Midbrain (tissue), 1 donor: ENCODE data around the gene NRP2.

Experiments used
- DNase-seq: peaks from one replicate; lab custom pipeline; 2025; lab: John Stamatoyannopoulos, UW

Gene NRP2

GRCh38 chr2:205803500-205803899 is 121.2 kb downstream of the NRP2 start:
- DNase-seq: no peak

DNA sequence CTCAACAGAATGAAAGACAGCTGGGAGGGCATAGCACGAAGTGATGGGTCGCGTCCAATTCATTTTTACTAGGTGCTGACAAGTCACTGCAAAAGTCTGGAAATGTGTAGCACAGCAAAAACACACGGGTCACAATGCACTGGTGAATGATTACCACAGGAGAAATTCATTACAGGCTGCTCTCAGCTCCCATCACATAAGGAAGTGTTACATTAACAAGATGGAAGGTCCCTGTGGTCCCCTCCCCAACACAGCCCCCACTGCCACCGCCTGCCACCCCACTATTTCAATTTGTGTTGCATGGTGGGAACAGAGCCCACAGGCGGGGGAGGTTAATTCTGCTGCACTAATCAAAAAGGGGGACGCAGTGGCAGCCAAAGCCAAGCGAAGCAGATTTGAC is 122.8 kb downstream of the NRP2 start:
- DNase-seq: no peak

- no peak for DNase-seq
Observed at GRCh38 chr2:205806143-205806905, 124.0 kb downstream of the NRP2 start.

- DNase-seq: no peak
Observed at GRCh38 chr2:205807229-205807628, 124.9 kb downstream of the NRP2 start.

DNA sequence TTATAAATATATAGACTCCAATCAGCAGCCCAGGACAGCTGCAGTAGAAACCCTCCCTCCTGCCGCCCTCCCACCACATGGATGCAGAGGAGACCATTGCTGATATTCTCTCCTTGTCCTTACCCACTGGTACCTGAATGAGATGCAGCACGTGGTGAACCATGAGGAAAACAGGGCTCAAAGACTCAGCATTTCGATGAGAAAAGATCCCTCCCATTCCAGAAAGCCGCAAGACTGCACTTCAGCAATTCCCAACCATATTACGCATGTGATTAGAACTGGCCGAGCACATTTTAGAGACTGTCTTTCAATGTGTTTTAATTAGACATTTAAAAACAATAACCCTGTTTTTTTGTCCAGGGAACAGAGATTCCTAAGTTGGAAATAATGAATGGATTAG is 125.5 kb downstream of the NRP2 start:
- no peak for DNase-seq

- DNase-seq: no peak
Observed at GRCh38 chr2:205808486-205809121, 126.3 kb downstream of the NRP2 start.

GRCh38 chr2:205811387-205811786 is 129.1 kb downstream of the NRP2 start:
- DNase-seq: no peak

DNA sequence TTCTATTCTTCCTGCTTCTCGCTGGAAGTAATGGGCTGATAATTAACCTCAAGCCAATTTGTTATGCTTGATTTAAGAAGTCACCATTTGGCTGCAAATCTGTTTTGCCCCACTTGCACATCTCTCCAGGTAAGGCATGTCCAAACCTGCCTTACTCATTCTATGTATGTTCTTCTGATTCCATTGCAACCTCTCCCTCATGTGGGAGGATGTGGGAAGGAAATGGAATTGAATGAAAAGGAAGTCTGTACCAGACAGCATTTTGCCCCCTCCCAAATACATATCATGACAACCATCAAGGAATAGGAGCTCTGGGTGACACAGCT is 131.7 kb downstream of the NRP2 start:
- no peak for DNase-seq

GRCh38 chr2:205815673-205816072 is 133.4 kb downstream of the NRP2 start:
- DNase-seq: no peak

DNA sequence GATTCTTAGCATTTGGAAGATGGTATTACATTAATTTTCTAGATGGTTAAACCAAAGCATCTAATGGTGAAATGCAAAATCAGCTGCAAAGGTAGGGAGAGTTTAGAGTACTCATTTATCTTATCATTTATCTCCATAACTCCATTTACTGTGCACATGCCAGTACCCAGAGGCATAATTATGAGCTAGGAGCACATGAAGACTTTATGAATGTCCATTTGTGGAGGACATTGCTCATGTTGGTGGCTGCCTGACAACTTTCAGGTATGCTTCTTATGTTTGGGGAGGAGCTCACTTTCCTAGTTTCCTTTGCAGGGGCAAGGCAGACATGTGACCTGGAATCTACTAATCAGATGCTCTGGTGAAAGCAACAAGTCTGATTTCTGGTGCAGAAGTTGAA is 134.0 kb downstream of the NRP2 start:
- DNase-seq: no peak

DNA sequence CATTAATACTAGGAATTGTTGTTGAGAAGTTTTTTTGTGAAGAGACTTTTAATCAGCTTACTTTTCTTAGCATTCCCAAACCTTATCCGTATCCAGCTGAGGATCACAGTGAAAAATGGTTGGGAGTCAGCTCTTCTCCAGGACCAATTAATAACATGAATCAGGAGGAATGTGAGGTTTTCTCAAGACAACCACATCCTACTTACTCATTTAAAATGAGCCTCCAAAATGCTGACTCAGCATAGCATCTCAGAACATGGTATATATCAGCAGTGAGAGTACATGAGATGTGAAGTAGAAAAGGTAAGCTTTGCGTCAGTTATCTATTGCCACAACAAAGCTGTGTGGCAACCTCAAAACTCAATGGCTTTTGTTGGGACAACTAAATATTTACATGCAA is 140.3 kb downstream of the NRP2 start:
- DNase-seq: no peak

DNA sequence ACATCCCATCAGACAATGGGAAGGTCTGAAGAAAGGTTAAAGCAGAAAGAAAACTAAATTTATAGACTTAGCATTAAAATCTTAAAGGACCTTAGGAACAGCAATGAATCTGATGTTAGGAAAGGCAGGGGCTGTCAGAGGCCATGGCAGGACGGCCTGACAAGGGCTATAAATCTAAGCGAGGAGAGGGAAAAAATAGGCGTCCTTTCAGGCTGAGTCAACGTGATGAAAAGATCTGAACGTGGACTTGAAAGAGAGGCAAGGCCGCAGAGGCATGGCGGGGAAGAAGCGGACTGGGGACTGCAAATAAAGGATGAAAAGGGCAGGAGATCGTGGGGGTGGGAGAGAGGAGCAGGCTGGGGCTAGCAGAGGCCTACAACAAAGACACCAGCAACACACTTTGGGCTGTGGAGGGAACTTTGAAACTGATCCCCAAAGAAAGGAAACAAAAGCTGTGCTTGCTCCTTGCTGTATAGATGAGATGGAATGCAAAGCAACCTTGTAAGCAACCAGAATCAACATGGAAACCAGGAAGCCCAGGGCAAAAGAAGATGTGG is 145.6 kb downstream of the NRP2 start:
- no peak for DNase-seq

DNA sequence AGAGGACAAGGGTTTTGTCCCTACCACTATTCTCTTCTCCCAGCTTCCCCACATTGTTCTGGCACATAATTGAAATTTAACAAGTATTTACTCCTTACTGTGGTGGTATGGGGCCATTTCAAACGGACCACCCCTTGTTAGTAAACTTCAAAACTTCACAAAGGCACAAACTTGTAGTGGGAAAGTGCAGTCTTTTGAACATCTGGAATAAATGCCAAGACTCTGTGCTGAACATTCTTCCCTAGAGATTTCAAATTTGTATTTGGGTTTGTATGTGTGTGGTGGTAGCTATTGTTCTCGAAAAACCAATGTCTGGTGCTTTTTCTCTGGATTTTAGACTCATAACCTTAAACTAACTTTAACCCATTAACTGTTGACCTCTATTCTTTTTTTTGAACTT is 151.6 kb downstream of the NRP2 start:
- DNase-seq: no peak

DNA sequence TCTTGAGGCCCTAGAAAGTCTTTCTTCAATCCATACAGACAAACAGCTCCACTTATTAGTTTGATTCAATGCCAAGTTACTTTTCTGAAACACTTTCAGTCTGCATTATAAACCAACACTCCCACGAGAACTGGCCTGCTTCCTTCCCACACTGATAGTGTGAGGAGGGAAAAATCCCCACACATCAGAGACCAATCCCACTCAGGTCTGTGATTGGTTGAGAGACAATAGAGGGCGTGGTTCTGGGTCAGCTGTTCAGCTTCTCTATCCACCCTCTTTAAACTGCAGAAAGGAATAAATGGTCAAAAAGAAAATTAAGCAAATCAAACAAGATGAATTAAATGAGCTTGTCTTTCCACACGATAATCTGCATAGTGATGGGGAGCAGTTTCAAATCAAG is 152.5 kb downstream of the NRP2 start:
- no peak for DNase-seq

GRCh38 chr2:205835251-205835791 is 153.0 kb downstream of the NRP2 start:
- no peak for DNase-seq

- no peak for DNase-seq
Observed at GRCh38 chr2:205835923-205836322, 153.6 kb downstream of the NRP2 start.

- no peak for DNase-seq
Observed at GRCh38 chr2:205836477-205837221, 154.3 kb downstream of the NRP2 start.

GRCh38 chr2:205837663-205838062 is 155.4 kb downstream of the NRP2 start:
- DNase-seq: no peak

- DNase-seq: no peak
Observed at GRCh38 chr2:205845446-205845845, 163.1 kb downstream of the NRP2 start.
